Measurements from ENCODE around the gene KBTBD13.

DNA sequence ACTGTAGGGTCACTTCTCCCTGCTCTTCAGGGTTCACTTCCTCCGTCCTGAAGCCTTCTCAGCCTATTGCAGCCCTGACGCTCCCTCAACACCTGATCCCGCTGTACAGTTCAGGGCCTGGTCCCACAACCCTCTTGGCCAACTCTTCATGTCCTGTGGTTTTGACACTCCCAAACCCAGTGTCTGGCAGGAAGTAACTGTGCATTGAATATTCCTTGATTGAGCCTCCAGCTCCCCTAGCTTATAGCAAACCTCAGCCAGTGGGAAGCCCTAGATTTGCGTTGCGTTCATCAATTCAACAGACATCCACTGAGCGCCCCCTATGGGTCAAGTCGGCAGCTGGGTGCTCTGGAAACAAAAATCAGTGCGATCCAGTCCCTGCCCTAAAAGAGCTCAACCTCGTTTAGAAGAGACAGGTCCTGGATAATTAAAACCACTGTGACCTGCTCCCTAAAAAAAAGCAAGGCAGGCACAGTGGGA, 24.9 kb downstream of the KBTBD13 start:
- no peak for TF ChIP-seq POLR2A (IDR thresholded peaks at IDR 0.05; ENCODE audit: low read depth, low read length)
- no peak for TF ChIP-seq TAF1 (IDR thresholded peaks at IDR 0.05; ENCODE audit: low read depth, low read length)
- no peak for TF ChIP-seq POLR2AphosphoS5 (IDR thresholded peaks at IDR 0.05; ENCODE audit: low read depth, low read length)
- no peak for TF ChIP-seq SPI1 (IDR thresholded peaks at IDR 0.05; ENCODE audit: low read depth, low read length)
- TF ChIP-seq PAX5 (IDR thresholded peaks at IDR 0.05; ENCODE audit: insufficient read depth, low read length, severe bottlenecking), result no peak
- TF ChIP-seq POU2F2 (IDR thresholded peaks at IDR 0.05; ENCODE audit: low read depth, low read length), result no peak

Measured in GM12891 (cell line).